ENCODE results near the gene UIMC1. TPM values are rescaled to one million over a fixed set of nuclear protein-coding genes. Genes with fewer than 3 reads are reported as not detected.
"Not testable (repeated sequence)": the region's sequence is repeated elsewhere in the genome, so short reads cannot be mapped to it uniquely, and the experiment has no call there.

Gene UIMC1
- total RNA-seq, 1 donor from 2014 or later = 42.2 TPM

GRCh38 chr5:177003649-177004048 lies 2.9 kb downstream of the UIMC1 start:
- no peak overlapping the region for H3K27ac ChIP-seq
- intact Hi-C loops (cut with DNase I) = no loop called here
- TF ChIP-seq CTCF (IDR thresholded peaks at IDR 0.05) (no peak), POLR2A (IDR thresholded peaks at IDR 0.05) (no peak), POLR2AphosphoS5 (IDR thresholded peaks at IDR 0.05; ENCODE audit: insufficient read depth in 1 of 2, low read depth in 1 of 2) (no peak)
- H3K9me3 ChIP-seq = no peaks in the 10 kb centered on the region
- H3K36me3 ChIP-seq = no peaks in the 10 kb centered on the region
- DNase-seq (ENCODE audit: extremely low spot score in 2 of 2) = no peak
- no peak overlapping the region for H3K4me3 ChIP-seq
- no peaks in the 10 kb centered on the region for H3K27me3 ChIP-seq
- peaks cover 21% of the 10 kb centered on the region for H3K4me1 ChIP-seq

GRCh38 chr5:176999526-176999925 lies 7.1 kb downstream of the UIMC1 start:
- H3K27me3 ChIP-seq; intact Hi-C loops (cut with DNase I); H3K4me3 ChIP-seq; H3K27ac ChIP-seq; H3K36me3 ChIP-seq; H3K9me3 ChIP-seq; DNase-seq (ENCODE audit: extremely low spot score in 2 of 2): not testable (repeated sequence)
- H3K4me1 ChIP-seq = peaks cover 19% of the 10 kb centered on the region

- Histone ChIP-seq H3K27me3 (no peaks in the 10 kb centered on the region), H3K4me1 (peaks cover 12% of the 10 kb centered on the region), H3K4me3 (no peak overlapping the region), H3K27ac (no peak overlapping the region), H3K9me3 (no peaks in the 10 kb centered on the region), H3K36me3 (no peaks in the 10 kb centered on the region)
- TF ChIP-seq POLR2AphosphoS5 (IDR thresholded peaks at IDR 0.05; ENCODE audit: insufficient read depth in 1 of 2, low read depth in 1 of 2) (no peak), POLR2A (IDR thresholded peaks at IDR 0.05) (no peak), CTCF (IDR thresholded peaks at IDR 0.05) (no peak)
- intact Hi-C loops (cut with DNase I) = no loop called here
- no peak for DNase-seq (ENCODE audit: extremely low spot score in 2 of 2)
Observed at GRCh38 chr5:176998828-176999227, 7.8 kb downstream of the UIMC1 start.

- no peak for DNase-seq (ENCODE audit: extremely low spot score in 2 of 2)
- TF ChIP-seq POLR2A (IDR thresholded peaks at IDR 0.05) (no peak), POLR2AphosphoS5 (IDR thresholded peaks at IDR 0.05; ENCODE audit: insufficient read depth in 1 of 2, low read depth in 1 of 2) (no peak), CTCF (IDR thresholded peaks at IDR 0.05) (no peak)
- Histone ChIP-seq H3K4me1 (peaks cover 9% of the 10 kb centered on the region), H3K36me3 (no peaks in the 10 kb centered on the region), H3K27me3 (no peaks in the 10 kb centered on the region), H3K4me3 (no peak overlapping the region), H3K27ac (no peak overlapping the region), H3K9me3 (no peaks in the 10 kb centered on the region)
- intact Hi-C loops (cut with DNase I) = no loop called here
Observed at GRCh38 chr5:176996780-176997179, 9.8 kb downstream of the UIMC1 start.

GRCh38 chr5:176995896-176996767 lies 10.4 kb downstream of the UIMC1 start:
- Histone ChIP-seq H3K4me1 (peaks cover 9% of the 10 kb centered on the region), H3K27ac (no peak overlapping the region)
- no peak for TF ChIP-seq POLR2A (IDR thresholded peaks at IDR 0.05)
- no peak for TF ChIP-seq POLR2AphosphoS5 (IDR thresholded peaks at IDR 0.05; ENCODE audit: insufficient read depth in 1 of 2, low read depth in 1 of 2)
- TF ChIP-seq CTCF (IDR thresholded peaks at IDR 0.05) = no peak

More at GRCh38 chr5:176995896-176996767, 10.4 kb downstream of the UIMC1 start:
- Histone ChIP-seq H3K4me3 (no peak overlapping the region), H3K27me3 (no peaks in the 10 kb centered on the region), H3K9me3 (no peaks in the 10 kb centered on the region), H3K36me3 (no peaks in the 10 kb centered on the region)
- DNase-seq (ENCODE audit: extremely low spot score in 2 of 2) = no peak
- intact Hi-C loops (cut with DNase I) = no loop called here

Measured in vagina (tissue), 2 donors.